LNCaP clone FGC (cell line): ENCODE data around the gene WASF1.
"Not testable (repeated sequence)": the region's sequence is repeated elsewhere in the genome, so short reads cannot be mapped to it uniquely, and the experiment has no call there.

ENCODE experiments used
- DNase-seq: peaks from one replicate; pipeline ENCODE4 v3.0.0-alpha.2; 2011; ENCODE audit warnings: low read depth
- H3K4me3 ChIP-seq: 2 replicates; pipeline ENCODE4 v1.5.1; 2011; ENCODE audit warnings: mild to moderate bottlenecking, low read depth, low read length, control low read depth
- CTCF ChIP-seq: IDR thresholded peaks from 2 replicates; pipeline ENCODE4 v1.5.1; 2012; ENCODE audit warnings: mild to moderate bottlenecking; ENCODE audit not compliant: control insufficient read depth, insufficient read depth; ENCODE audit errors: extremely low read depth

Gene WASF1

DNA sequence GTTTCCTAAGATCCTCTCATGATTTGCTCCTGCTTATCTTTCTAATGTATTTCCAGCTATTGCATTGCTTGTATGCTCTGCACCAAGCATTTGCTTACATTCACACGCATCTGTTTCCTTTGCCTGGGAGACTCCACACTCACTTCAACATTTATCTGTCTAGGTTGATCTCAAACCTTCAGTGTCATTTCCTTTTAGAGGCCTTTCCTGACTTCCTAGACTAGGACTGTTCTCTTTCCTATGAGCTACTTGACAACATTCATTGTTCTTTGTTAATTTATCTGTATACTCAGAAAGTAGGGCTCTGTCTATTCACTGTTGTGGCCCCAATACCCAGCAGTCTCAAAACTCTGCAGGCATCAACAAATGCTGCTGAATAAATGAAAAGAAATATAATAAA, 84.4 kb downstream of the WASF1 start:
- DNase-seq, result no peak
- H3K4me3 ChIP-seq, result no peak overlapping the region
- no peak for TF ChIP-seq CTCF

GRCh38 chr6:110093981-110094380, 85.5 kb downstream of the WASF1 start:
- no peak overlapping the region for H3K4me3 ChIP-seq
- no peak for TF ChIP-seq CTCF
- DNase-seq, result no peak

DNA sequence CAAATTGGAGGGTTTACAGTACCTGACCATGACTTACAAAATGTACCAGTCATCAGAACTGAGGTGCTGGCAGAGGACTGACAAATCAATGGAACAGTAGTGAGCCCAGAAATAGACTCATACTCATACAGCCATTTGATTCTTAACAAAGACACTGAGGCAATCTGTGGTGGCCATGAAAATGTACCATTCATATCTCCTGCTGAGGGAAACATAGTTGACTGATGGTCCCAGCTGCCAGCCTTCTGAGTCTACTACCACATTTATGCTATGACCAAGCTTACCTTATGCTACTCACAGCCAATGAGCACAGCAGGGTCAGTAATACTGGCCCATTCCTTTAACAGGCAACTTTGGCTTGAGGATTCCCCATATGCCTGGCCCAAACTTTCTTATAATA, 88.6 kb downstream of the WASF1 start:
- TF ChIP-seq CTCF, result no peak
- no peak overlapping the region for H3K4me3 ChIP-seq
- no peak for DNase-seq

GRCh38 chr6:110089323-110089722, 90.1 kb downstream of the WASF1 start:
- H3K4me3 ChIP-seq, result no peak overlapping the region
- DNase-seq, result no peak
- TF ChIP-seq CTCF, result no peak

DNA sequence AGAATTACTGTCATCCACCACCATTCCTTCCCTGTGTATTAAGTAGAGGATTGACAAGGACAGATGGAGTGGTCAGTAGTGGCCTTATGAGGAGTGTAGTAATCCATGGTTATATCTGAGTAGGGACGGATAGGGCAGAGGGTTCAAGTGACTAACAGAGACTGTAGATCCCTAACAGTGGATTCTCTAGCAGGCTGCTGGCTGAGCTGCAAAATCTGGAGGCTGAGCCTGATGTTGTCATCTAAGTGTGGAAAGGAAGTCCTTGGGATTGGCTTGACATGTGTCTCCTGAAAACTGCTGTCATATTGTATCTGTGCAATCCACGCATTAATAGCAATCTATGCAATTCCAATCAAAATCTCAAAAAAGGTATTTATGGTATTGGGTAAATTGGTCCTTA, 94.2 kb downstream of the WASF1 start:
- TF ChIP-seq CTCF, result no peak
- DNase-seq, result no peak
- H3K4me3 ChIP-seq, result no peak overlapping the region

DNA sequence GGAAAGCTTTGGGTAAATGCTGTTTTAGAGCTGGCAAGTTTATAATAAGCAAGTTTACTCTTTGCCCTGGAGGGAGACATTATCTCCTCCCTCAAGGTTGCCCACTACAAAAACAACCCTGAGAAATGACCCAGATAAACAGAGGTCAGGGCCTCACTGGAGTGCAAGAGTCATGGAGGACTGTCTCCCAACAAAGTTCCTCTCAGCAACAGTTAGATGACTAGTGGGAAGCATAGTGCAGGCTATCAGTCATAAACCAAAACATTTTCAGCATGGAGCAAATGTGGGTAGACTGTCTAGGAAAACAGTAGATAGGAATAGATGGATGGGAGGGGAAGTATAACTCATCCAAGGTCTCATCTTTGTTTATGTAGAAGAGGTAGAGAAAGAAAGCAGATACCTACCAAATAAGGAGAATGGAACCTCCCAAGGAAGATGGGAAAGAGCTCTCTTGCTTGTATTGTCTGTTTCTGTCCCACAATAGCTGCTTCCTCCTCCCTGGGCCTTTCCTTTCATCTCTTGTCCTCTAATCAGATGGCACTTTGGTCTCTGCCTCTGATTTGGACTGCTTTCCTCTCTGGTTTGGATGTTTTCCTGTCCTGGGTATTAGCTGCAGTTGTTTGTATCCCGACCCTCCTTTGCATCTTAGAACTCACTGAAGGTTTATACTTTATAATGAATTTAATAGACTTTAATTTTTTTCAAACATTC, 95.4 kb downstream of the WASF1 start:
- no peak for DNase-seq
- no peak for TF ChIP-seq CTCF
- no peak overlapping the region for H3K4me3 ChIP-seq

- DNase-seq, result no peak
- TF ChIP-seq CTCF, result no peak
- H3K4me3 ChIP-seq, result no peak overlapping the region
Measured at GRCh38 chr6:110075406-110075805, 104.1 kb downstream of the WASF1 start.

- DNase-seq, H3K4me3 ChIP-seq: not testable (repeated sequence)
Measured at GRCh38 chr6:110073474-110073873, 106.0 kb downstream of the WASF1 start.
